Measurements from ENCODE around the gene CDH13.

CDH13 gene

GRCh38 chr16:83273504-83274173, 646.9 kb downstream of the CDH13 start:
- no peak overlapping the region for H2AFZ ChIP-seq (ENCODE audit: low read length, unreplicated experiment)
- H3K79me2 ChIP-seq (ENCODE audit: control insufficient read depth, insufficient read depth, low read length, unreplicated experiment): no peaks in the 10 kb centered on the region
- H3K4me1 ChIP-seq (ENCODE audit: control insufficient read depth, insufficient read depth, low read length, unreplicated experiment): no peaks in the 10 kb centered on the region
- H3K36me3 ChIP-seq (ENCODE audit: insufficient read depth, low read length): no peaks in the 10 kb centered on the region
- H3K27me3 ChIP-seq (ENCODE audit: insufficient read depth, low read length): no peaks in the 10 kb centered on the region
- no peak overlapping the region for H3K4me3 ChIP-seq (ENCODE audit: low read depth, low read length)
- no peak overlapping the region for H3K27ac ChIP-seq (ENCODE audit: low read depth, low read length)

- H3K79me2 ChIP-seq (ENCODE audit: control insufficient read depth, insufficient read depth, low read length, unreplicated experiment): no peaks in the 10 kb centered on the region
- no peak overlapping the region for H3K27ac ChIP-seq (ENCODE audit: low read depth, low read length)
- no peaks in the 10 kb centered on the region for H3K27me3 ChIP-seq (ENCODE audit: insufficient read depth, low read length)
- H3K36me3 ChIP-seq (ENCODE audit: insufficient read depth, low read length): no peaks in the 10 kb centered on the region
- no peaks in the 10 kb centered on the region for H3K4me1 ChIP-seq (ENCODE audit: control insufficient read depth, insufficient read depth, low read length, unreplicated experiment)
- H2AFZ ChIP-seq (ENCODE audit: low read length, unreplicated experiment): no peak overlapping the region
- no peak overlapping the region for H3K4me3 ChIP-seq (ENCODE audit: low read depth, low read length)
Measured at GRCh38 chr16:83279251-83279650, 652.5 kb downstream of the CDH13 start.

- no peak overlapping the region for H3K27ac ChIP-seq (ENCODE audit: low read depth, low read length)
Measured at GRCh38 chr16:83285921-83286320, 659.2 kb downstream of the CDH13 start.

GRCh38 chr16:83296505-83296904, 669.7 kb downstream of the CDH13 start:
- Histone ChIP-seq H3K27me3 (ENCODE audit: insufficient read depth, low read length) (no peaks in the 10 kb centered on the region), H3K79me2 (ENCODE audit: control insufficient read depth, insufficient read depth, low read length, unreplicated experiment) (no peaks in the 10 kb centered on the region), H3K4me3 (ENCODE audit: low read depth, low read length) (no peak overlapping the region), H2AFZ (ENCODE audit: low read length, unreplicated experiment) (no peak overlapping the region), H3K36me3 (ENCODE audit: insufficient read depth, low read length) (no peaks in the 10 kb centered on the region), H3K4me1 (ENCODE audit: control insufficient read depth, insufficient read depth, low read length, unreplicated experiment) (no peaks in the 10 kb centered on the region), H3K27ac (ENCODE audit: low read depth, low read length) (no peak overlapping the region)

More at GRCh38 chr16:83285921-83286320, 659.2 kb downstream of the CDH13 start:
- Histone ChIP-seq H3K79me2 (ENCODE audit: control insufficient read depth, insufficient read depth, low read length, unreplicated experiment) (no peaks in the 10 kb centered on the region), H3K4me3 (ENCODE audit: low read depth, low read length) (no peak overlapping the region), H3K27me3 (ENCODE audit: insufficient read depth, low read length) (no peaks in the 10 kb centered on the region), H3K4me1 (ENCODE audit: control insufficient read depth, insufficient read depth, low read length, unreplicated experiment) (no peaks in the 10 kb centered on the region), H3K36me3 (ENCODE audit: insufficient read depth, low read length) (no peaks in the 10 kb centered on the region), H2AFZ (ENCODE audit: low read length, unreplicated experiment) (no peak overlapping the region)

- Histone ChIP-seq H3K4me1 (ENCODE audit: control insufficient read depth, insufficient read depth, low read length, unreplicated experiment) (no peaks in the 10 kb centered on the region), H3K27ac (ENCODE audit: low read depth, low read length) (no peak overlapping the region), H3K36me3 (ENCODE audit: insufficient read depth, low read length) (no peaks in the 10 kb centered on the region), H3K79me2 (ENCODE audit: control insufficient read depth, insufficient read depth, low read length, unreplicated experiment) (no peaks in the 10 kb centered on the region), H2AFZ (ENCODE audit: low read length, unreplicated experiment) (no peak overlapping the region), H3K27me3 (ENCODE audit: insufficient read depth, low read length) (no peaks in the 10 kb centered on the region), H3K4me3 (ENCODE audit: low read depth, low read length) (no peak overlapping the region)
Measured at GRCh38 chr16:83298541-83298940, 671.8 kb downstream of the CDH13 start.

- H3K4me1 ChIP-seq (ENCODE audit: control insufficient read depth, insufficient read depth, low read length, unreplicated experiment): peaks cover 6% of the 10 kb centered on the region
- H3K36me3 ChIP-seq (ENCODE audit: insufficient read depth, low read length): no peaks in the 10 kb centered on the region
- no peak overlapping the region for H2AFZ ChIP-seq (ENCODE audit: low read length, unreplicated experiment)
- no peak overlapping the region for H3K27ac ChIP-seq (ENCODE audit: low read depth, low read length)
- H3K4me3 ChIP-seq (ENCODE audit: low read depth, low read length): no peak overlapping the region
- H3K79me2 ChIP-seq (ENCODE audit: control insufficient read depth, insufficient read depth, low read length, unreplicated experiment): no peaks in the 10 kb centered on the region
- H3K27me3 ChIP-seq (ENCODE audit: insufficient read depth, low read length): no peaks in the 10 kb centered on the region
Measured at GRCh38 chr16:83300326-83300725, 673.6 kb downstream of the CDH13 start.

GRCh38 chr16:83301971-83302370, 675.2 kb downstream of the CDH13 start:
- no peaks in the 10 kb centered on the region for H3K27me3 ChIP-seq (ENCODE audit: insufficient read depth, low read length)

GRCh38 chr16:83302853-83303252, 676.1 kb downstream of the CDH13 start:
- peaks cover 13% of the 10 kb centered on the region for H3K4me1 ChIP-seq (ENCODE audit: control insufficient read depth, insufficient read depth, low read length, unreplicated experiment)
- no peak overlapping the region for H3K27ac ChIP-seq (ENCODE audit: low read depth, low read length)
- no peaks in the 10 kb centered on the region for H3K79me2 ChIP-seq (ENCODE audit: control insufficient read depth, insufficient read depth, low read length, unreplicated experiment)
- H3K4me3 ChIP-seq (ENCODE audit: low read depth, low read length): no peak overlapping the region
- no peak overlapping the region for H2AFZ ChIP-seq (ENCODE audit: low read length, unreplicated experiment)
- H3K27me3 ChIP-seq (ENCODE audit: insufficient read depth, low read length): no peaks in the 10 kb centered on the region
- H3K36me3 ChIP-seq (ENCODE audit: insufficient read depth, low read length): no peaks in the 10 kb centered on the region

More at GRCh38 chr16:83301971-83302370, 675.2 kb downstream of the CDH13 start:
- H3K4me1 ChIP-seq (ENCODE audit: control insufficient read depth, insufficient read depth, low read length, unreplicated experiment): peaks cover 13% of the 10 kb centered on the region
- no peaks in the 10 kb centered on the region for H3K36me3 ChIP-seq (ENCODE audit: insufficient read depth, low read length)
- H3K27ac ChIP-seq (ENCODE audit: low read depth, low read length): no peak overlapping the region
- no peak overlapping the region for H2AFZ ChIP-seq (ENCODE audit: low read length, unreplicated experiment)
- H3K4me3 ChIP-seq (ENCODE audit: low read depth, low read length): no peak overlapping the region
- H3K79me2 ChIP-seq (ENCODE audit: control insufficient read depth, insufficient read depth, low read length, unreplicated experiment): no peaks in the 10 kb centered on the region

- no peak overlapping the region for H3K4me3 ChIP-seq (ENCODE audit: low read depth, low read length)
- H3K36me3 ChIP-seq (ENCODE audit: insufficient read depth, low read length): no peaks in the 10 kb centered on the region
- no peaks in the 10 kb centered on the region for H3K27me3 ChIP-seq (ENCODE audit: insufficient read depth, low read length)
- peak overlapping the region; percentile 51 for H3K27ac ChIP-seq (ENCODE audit: low read depth, low read length)
- H3K4me1 ChIP-seq (ENCODE audit: control insufficient read depth, insufficient read depth, low read length, unreplicated experiment): peaks cover 13% of the 10 kb centered on the region
- no peak overlapping the region for H2AFZ ChIP-seq (ENCODE audit: low read length, unreplicated experiment)
- H3K79me2 ChIP-seq (ENCODE audit: control insufficient read depth, insufficient read depth, low read length, unreplicated experiment): no peaks in the 10 kb centered on the region
Measured at GRCh38 chr16:83305092-83305491, 678.3 kb downstream of the CDH13 start.

- no peak overlapping the region for H2AFZ ChIP-seq (ENCODE audit: low read length, unreplicated experiment)
- no peak overlapping the region for H3K27ac ChIP-seq (ENCODE audit: low read depth, low read length)
- no peaks in the 10 kb centered on the region for H3K27me3 ChIP-seq (ENCODE audit: insufficient read depth, low read length)
- H3K36me3 ChIP-seq (ENCODE audit: insufficient read depth, low read length): no peaks in the 10 kb centered on the region
- no peaks in the 10 kb centered on the region for H3K79me2 ChIP-seq (ENCODE audit: control insufficient read depth, insufficient read depth, low read length, unreplicated experiment)
- H3K4me1 ChIP-seq (ENCODE audit: control insufficient read depth, insufficient read depth, low read length, unreplicated experiment): peaks cover 13% of the 10 kb centered on the region
- no peak overlapping the region for H3K4me3 ChIP-seq (ENCODE audit: low read depth, low read length)
Measured at GRCh38 chr16:83306961-83307593, 680.3 kb downstream of the CDH13 start.

GRCh38 chr16:83307594-83307992, 680.8 kb downstream of the CDH13 start:
- Histone ChIP-seq H2AFZ (ENCODE audit: low read length, unreplicated experiment) (no peak overlapping the region), H3K36me3 (ENCODE audit: insufficient read depth, low read length) (no peaks in the 10 kb centered on the region), H3K27ac (ENCODE audit: low read depth, low read length) (no peak overlapping the region), H3K4me1 (ENCODE audit: control insufficient read depth, insufficient read depth, low read length, unreplicated experiment) (peaks cover 13% of the 10 kb centered on the region), H3K79me2 (ENCODE audit: control insufficient read depth, insufficient read depth, low read length, unreplicated experiment) (no peaks in the 10 kb centered on the region), H3K4me3 (ENCODE audit: low read depth, low read length) (no peak overlapping the region), H3K27me3 (ENCODE audit: insufficient read depth, low read length) (no peaks in the 10 kb centered on the region)

Data from ACC112 (cell line).